Brain pericyte (primary cell): ENCODE measurements around the gene METTL26.

Experiments used
- DNase-seq: peaks from one replicate; pipeline ENCODE4 v3.0.0-alpha.2; 2012; ENCODE audit warnings: low read depth, low spot score

The METTL26 gene

GRCh38 chr16:636206-637080 is at the start of gene METTL26:
Gene METTL26, minus strand, starts transcription at chr16:636305. Its CDS starts 15 bp downstream, at chr16:636290.
- DNase-seq, result peak; percentile 76

- no peak for DNase-seq
Measured at GRCh38 chr16:684961-685696, 49.0 kb upstream of the METTL26 start.

GRCh38 chr16:684071-684794 is 48.1 kb upstream of the METTL26 start, which contains the start of gene JMJD8:
Gene JMJD8, minus strand, starts transcription at chr16:684334. Its CDS starts 15 bp downstream, at chr16:684319.
- DNase-seq, result peak; percentile 76

- no peak for DNase-seq
Measured at GRCh38 chr16:683396-684070, 47.4 kb upstream of the METTL26 start.

- DNase-seq, result no peak
Measured at GRCh38 chr16:682493-683395, 46.6 kb upstream of the METTL26 start.

GRCh38 chr16:681746-682427 is 45.8 kb upstream of the METTL26 start:
- DNase-seq, result no peak

GRCh38 chr16:680967-681745 is 45.1 kb upstream of the METTL26 start:
- no peak for DNase-seq

- no peak for DNase-seq
Measured at GRCh38 chr16:680625-680945, 44.5 kb upstream of the METTL26 start.

- DNase-seq, result peak; percentile 57
Measured at GRCh38 chr16:679814-680624, 43.9 kb upstream of the METTL26 start, which contains the start of gene STUB1. Gene STUB1, plus strand, starts transcription at chr16:680410. Its CDS starts 116 bp downstream, at chr16:680526.

GRCh38 chr16:678858-679813 is 43.0 kb upstream of the METTL26 start:
- DNase-seq, result no peak

GRCh38 chr16:678209-678857 is 42.2 kb upstream of the METTL26 start:
- DNase-seq, result no peak

- DNase-seq, result no peak
Measured at GRCh38 chr16:677316-678190, 41.4 kb upstream of the METTL26 start.

- no peak for DNase-seq
Measured at GRCh38 chr16:676913-677312, 40.8 kb upstream of the METTL26 start.

GRCh38 chr16:676565-676902 is 40.4 kb upstream of the METTL26 start:
- no peak for DNase-seq

GRCh38 chr16:675884-676564 is 39.9 kb upstream of the METTL26 start:
- DNase-seq, result no peak
